Loucy (cell line): ENCODE measurements around the gene NPC1L1.

Experiments
- H2AFZ ChIP-seq: fragments of 200-600 bp; sonication (generic); 2 replicates; pipeline ENCODE4 v1.6.0; 2016; ENCODE audit warnings: antibody characterized with exemption, mild to moderate bottlenecking, low read length, moderate library complexity
- H3F3A ChIP-seq: fragments of 200-600 bp; 2 replicates; pipeline ENCODE4 v1.6.0; 2016; ENCODE audit warnings: antibody characterized with exemption, low read depth, mild to moderate bottlenecking
- H3K27me3 ChIP-seq: fragments of 200-600 bp; sonication (generic); 2 replicates; pipeline ENCODE4 v1.6.1; 2014; ENCODE audit warnings: low read length, mild to moderate bottlenecking; ENCODE audit not compliant: insufficient read depth, poor library complexity, severe bottlenecking
- H3K36me3 ChIP-seq: fragments of 200-600 bp; sonication (generic); 2 replicates; pipeline ENCODE4 v1.6.1; 2016; ENCODE audit warnings: low read length; ENCODE audit not compliant: insufficient read depth
- H3K4me1 ChIP-seq: fragments of 200-600 bp; sonication (generic); 2 replicates; pipeline ENCODE4 v1.5.1; 2014; ENCODE audit warnings: low read length, mild to moderate bottlenecking; ENCODE audit not compliant: insufficient read depth, poor library complexity, severe bottlenecking
- H3K4me2 ChIP-seq: fragments of 200-600 bp; sonication (generic); 2 replicates; pipeline ENCODE4 v1.6.0; 2014; ENCODE audit warnings: antibody characterized with exemption, low read length, low read depth, mild to moderate bottlenecking; ENCODE audit not compliant: poor library complexity, severe bottlenecking
- H3K4me3 ChIP-seq: fragments of 200-600 bp; sonication (generic); 2 replicates; pipeline ENCODE4 v1.5.1; 2014; ENCODE audit warnings: low read length, mild to moderate bottlenecking, mixed read lengths; ENCODE audit not compliant: poor library complexity, severe bottlenecking
- H3K79me2 ChIP-seq: fragments of 200-600 bp; sonication (generic); 2 replicates; pipeline ENCODE4 v1.6.1; 2014; ENCODE audit warnings: low read length; ENCODE audit not compliant: insufficient read depth
- H3K9ac ChIP-seq: fragments of 200-600 bp; sonication (generic); 2 replicates; pipeline ENCODE4 v1.6.0; 2014; ENCODE audit warnings: mild to moderate bottlenecking, low read depth, low read length, moderate library complexity; ENCODE audit not compliant: poor library complexity, severe bottlenecking
- H3K9me2 ChIP-seq: fragments of 200-600 bp; sonication (generic); replicated peaks from 2 replicates; pipeline ENCODE4 v1.6.1; 2016; ENCODE audit warnings: low read depth, low read length, mixed read lengths
- H3K9me3 ChIP-seq: fragments of 200-600 bp; sonication (generic); 2 replicates; pipeline ENCODE4 v1.6.1; 2014; ENCODE audit warnings: mild to moderate bottlenecking, antibody characterized with exemption, low read length, low read depth; ENCODE audit not compliant: insufficient read depth
- H4K20me1 ChIP-seq: fragments of 200-600 bp; sonication (generic); 2 replicates; pipeline ENCODE4 v1.6.0; 2014; ENCODE audit warnings: antibody characterized with exemption, low read length, mild to moderate bottlenecking; ENCODE audit not compliant: insufficient read depth, poor library complexity, severe bottlenecking
- EZH2phosphoT487 ChIP-seq: fragments of 200-600 bp; IDR thresholded peaks from 2 replicates; pipeline ENCODE4 v1.6.1; 2018; ENCODE audit warnings: antibody characterized with exemption, mild to moderate bottlenecking, moderate library complexity, borderline replicate concordance
- TF ChIP-seq, protein P1 (sequence below): fragments of 200-600 bp; sonication (generic); conservative IDR thresholded peaks from 2 replicates; pipeline ENCODE4 v1.5.1; 2014; ENCODE audit warnings: mild to moderate bottlenecking, antibody characterized with exemption, low read length

The NPC1L1 gene

DNA sequence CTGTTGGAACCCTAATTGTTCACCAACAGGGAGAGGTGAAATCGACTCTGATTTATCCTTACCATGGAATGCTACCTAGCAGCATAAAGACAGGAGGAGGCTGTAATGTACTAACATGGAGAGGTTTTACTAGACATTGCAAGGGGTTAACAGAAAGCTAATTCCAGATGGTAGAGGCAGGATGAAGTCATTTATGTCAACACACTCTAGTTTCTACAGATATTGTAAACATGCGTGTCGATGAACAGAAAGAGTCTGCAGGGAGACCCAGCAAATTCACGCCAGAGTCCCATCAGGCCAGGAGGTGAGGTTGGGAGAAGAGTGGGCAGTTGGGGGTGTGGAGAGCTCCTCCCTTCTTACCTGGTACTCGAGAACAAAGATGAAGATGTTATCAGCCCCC is 7.0 kb downstream of the NPC1L1 start:
- Histone ChIP-seq H3K9me2 (no peaks in the 10 kb centered on the region), H3K4me2 (no peak overlapping the region), H2AFZ (no peak overlapping the region), H4K20me1 (no peaks in the 10 kb centered on the region), H3K27me3 (no peaks in the 10 kb centered on the region), H3F3A (no peaks in the 10 kb centered on the region), H3K4me1 (no peaks in the 10 kb centered on the region), H3K9ac (no peak overlapping the region), H3K36me3 (no peaks in the 10 kb centered on the region), H3K9me3 (no peaks in the 10 kb centered on the region), H3K79me2 (no peaks in the 10 kb centered on the region), H3K4me3 (no peak overlapping the region)
- TF ChIP-seq, protein P1, sequence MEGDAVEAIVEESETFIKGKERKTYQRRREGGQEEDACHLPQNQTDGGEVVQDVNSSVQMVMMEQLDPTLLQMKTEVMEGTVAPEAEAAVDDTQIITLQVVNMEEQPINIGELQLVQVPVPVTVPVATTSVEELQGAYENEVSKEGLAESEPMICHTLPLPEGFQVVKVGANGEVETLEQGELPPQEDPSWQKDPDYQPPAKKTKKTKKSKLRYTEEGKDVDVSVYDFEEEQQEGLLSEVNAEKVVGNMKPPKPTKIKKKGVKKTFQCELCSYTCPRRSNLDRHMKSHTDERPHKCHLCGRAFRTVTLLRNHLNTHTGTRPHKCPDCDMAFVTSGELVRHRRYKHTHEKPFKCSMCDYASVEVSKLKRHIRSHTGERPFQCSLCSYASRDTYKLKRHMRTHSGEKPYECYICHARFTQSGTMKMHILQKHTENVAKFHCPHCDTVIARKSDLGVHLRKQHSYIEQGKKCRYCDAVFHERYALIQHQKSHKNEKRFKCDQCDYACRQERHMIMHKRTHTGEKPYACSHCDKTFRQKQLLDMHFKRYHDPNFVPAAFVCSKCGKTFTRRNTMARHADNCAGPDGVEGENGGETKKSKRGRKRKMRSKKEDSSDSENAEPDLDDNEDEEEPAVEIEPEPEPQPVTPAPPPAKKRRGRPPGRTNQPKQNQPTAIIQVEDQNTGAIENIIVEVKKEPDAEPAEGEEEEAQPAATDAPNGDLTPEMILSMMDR: no peak
- TF ChIP-seq EZH2phosphoT487: no peak

DNA sequence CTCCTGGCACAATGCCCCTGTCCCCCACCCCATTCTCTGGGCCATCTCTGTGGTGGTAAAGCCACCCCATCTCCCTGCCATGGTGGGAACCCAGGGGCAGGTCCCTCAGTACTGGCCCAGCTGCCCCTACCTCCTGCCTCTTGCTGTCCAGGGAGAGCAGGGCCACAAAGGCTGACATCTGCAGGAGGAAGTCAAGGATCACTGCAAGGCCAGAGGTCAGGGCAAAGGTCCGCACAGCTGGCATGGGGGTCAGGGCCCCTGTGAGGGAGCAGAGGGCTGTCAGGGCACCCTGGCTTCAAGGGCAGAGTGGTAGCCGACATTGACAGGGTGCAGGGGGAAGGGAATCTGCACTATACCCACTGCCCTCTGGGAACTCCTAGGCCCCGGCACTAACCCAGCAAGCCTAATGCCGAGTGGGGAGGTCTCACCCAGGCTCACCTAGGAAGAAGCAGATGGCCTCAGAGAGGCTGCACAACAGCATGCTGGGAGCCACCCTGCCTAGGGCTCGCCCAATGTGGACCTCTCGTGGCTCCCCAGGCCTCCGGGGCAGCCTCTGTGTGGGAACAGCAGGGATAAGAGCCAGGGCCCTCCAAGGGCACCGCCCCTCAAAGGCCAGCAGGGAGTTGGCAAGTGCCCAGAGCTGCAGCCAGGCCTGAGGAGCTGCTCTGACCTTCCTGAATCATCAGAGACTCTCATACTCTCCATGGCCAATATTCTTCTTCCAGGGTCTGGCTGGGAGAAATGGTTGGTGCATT is 7.7 kb downstream of the NPC1L1 start:
- no peaks in the 10 kb centered on the region for H3K36me3 ChIP-seq
- no peaks in the 10 kb centered on the region for H3K79me2 ChIP-seq
- H3K4me1 ChIP-seq: no peaks in the 10 kb centered on the region
- H2AFZ ChIP-seq: no peak overlapping the region
- TF ChIP-seq, protein P1: no peak
- TF ChIP-seq EZH2phosphoT487: no peak
- no peak overlapping the region for H3K9ac ChIP-seq
- H3K9me3 ChIP-seq: no peaks in the 10 kb centered on the region
- H3K9me2 ChIP-seq: no peaks in the 10 kb centered on the region
- H3K4me2 ChIP-seq: no peak overlapping the region
- no peaks in the 10 kb centered on the region for H3K27me3 ChIP-seq
- no peaks in the 10 kb centered on the region for H4K20me1 ChIP-seq
- H3F3A ChIP-seq: no peaks in the 10 kb centered on the region
- no peak overlapping the region for H3K4me3 ChIP-seq

DNA sequence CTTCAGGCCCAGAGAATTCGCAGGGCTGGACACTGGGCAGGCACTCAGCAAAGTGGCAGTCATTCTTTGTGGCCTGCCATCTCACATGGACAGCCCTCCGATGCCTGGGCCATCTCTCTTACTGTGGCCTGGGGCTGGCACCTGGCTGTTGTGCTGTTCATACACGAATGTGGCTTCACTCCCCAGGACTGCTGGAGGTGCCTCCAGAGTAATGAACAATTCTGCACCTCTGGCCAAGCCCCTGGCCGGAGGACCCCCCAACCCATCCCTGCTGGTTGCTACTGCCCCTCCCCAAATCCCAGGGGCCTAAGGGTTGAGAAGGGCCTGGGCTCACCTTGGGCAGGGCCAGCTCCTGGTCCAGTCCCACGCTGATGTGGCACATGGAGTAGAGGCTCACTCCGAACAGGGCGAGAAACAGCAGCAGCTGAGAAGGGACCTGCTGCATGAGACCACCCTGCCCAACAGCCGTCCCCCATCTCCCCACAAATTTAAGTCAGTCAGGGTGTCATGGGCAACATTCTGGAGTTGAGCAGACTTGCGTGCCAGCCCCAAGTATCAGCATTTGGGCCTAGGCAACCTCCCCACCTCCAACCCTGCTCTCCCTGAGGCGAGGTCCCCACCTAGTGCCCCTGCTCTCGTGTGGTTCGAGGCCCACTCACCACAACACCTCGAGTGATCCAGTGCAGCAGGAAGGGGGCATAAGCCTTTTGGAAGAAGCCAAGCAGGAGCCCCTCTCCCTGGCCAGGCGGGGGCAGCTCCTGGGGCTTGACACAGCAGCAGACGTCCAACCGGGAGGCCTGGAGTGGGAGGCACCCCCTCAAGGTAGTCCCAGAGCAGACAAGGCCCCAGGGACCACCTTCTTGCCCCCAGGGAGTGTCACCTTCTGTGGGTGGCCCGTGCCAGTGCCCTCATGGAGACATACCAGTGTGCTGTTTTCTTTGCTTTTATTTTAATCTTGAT is 9.4 kb downstream of the NPC1L1 start:
- no peaks in the 10 kb centered on the region for H3K79me2 ChIP-seq
- H3K36me3 ChIP-seq: no peaks in the 10 kb centered on the region
- H3K4me1 ChIP-seq: no peaks in the 10 kb centered on the region
- H3K9me2 ChIP-seq: no peaks in the 10 kb centered on the region
- H3K9ac ChIP-seq: no peak overlapping the region
- no peaks in the 10 kb centered on the region for H3F3A ChIP-seq
- H2AFZ ChIP-seq: no peak overlapping the region
- H3K4me3 ChIP-seq: no peak overlapping the region
- H3K27me3 ChIP-seq: no peaks in the 10 kb centered on the region
- TF ChIP-seq EZH2phosphoT487: no peak
- TF ChIP-seq, protein P1: no peak
- no peaks in the 10 kb centered on the region for H3K9me3 ChIP-seq
- H4K20me1 ChIP-seq: no peaks in the 10 kb centered on the region
- H3K4me2 ChIP-seq: no peak overlapping the region
